Measurements from ENCODE around the gene CYB5RL. TPM values are rescaled to one million over a fixed set of nuclear protein-coding genes. Genes with fewer than 3 reads are reported as not detected.

CYB5RL gene
- total RNA-seq, 1 donor from 2014 or later = 4.8 TPM

DNA sequence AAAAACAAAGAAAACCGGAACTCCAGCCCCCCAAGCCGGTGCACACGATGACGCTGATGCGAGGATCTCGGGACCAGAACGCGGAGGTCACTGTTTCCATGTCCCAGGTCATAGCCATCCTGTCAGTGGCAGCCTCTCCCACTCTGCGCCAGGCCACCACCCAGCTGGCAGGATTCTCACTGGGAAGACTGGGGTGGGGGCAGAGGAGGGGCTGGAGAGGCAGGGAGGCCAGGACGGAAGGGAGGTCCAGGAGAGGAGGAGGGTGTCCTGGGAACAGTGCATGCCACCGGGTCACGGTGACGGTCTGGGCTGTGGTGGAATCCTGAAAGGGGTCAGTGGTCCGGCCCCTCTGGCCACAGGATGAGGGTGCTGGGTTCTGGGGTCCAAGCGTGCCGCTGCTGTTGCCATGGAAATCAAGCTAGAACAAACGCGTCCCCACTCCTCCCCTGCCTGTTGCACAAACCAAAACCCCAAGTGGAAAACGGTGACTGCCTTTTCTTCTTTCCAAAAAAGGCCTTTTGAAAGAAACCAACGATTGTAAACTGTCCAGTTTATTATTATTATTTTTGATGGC, 26.2 kb upstream of the CYB5RL start:
- no peak for DNase-seq

DNA sequence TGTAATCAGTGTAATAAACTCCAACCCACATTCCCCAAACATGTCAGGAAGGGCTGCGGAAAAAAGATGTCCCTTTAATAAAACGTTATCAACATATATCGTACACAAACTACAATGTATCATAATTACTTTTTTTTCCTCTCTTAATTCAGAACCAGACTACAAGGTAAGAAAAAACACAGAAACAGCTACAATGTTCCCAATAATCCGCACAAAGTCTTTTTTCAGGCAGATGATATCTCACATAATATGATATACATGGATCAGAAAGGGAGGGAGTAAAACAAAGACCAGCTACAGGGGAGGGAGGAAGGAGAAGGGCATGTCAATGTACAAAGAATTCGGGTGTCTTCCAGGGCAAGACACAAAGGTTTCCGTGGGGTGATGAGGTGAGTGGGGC, 25.5 kb upstream of the CYB5RL start:
- DNase-seq = no peak

DNA sequence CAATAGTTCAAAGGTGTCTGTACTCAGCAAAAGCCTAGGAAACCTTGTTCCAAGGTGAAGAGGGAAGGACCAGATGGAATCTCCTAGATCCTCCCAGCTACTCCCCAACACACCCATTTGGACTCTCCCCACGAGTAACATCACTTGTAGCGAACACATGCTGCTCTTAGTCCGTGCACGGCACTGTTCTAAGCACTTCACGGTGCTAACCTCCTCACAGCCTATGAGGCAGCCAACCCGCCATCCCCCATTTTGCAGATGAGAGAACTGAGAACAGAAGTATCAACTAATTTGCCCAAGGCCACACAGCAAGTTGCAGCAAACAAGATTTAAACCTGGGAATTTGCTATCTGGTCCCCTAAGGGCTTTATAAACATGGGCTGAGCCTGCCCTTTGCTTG, 24.4 kb upstream of the CYB5RL start:
- DNase-seq = no peak

DNA sequence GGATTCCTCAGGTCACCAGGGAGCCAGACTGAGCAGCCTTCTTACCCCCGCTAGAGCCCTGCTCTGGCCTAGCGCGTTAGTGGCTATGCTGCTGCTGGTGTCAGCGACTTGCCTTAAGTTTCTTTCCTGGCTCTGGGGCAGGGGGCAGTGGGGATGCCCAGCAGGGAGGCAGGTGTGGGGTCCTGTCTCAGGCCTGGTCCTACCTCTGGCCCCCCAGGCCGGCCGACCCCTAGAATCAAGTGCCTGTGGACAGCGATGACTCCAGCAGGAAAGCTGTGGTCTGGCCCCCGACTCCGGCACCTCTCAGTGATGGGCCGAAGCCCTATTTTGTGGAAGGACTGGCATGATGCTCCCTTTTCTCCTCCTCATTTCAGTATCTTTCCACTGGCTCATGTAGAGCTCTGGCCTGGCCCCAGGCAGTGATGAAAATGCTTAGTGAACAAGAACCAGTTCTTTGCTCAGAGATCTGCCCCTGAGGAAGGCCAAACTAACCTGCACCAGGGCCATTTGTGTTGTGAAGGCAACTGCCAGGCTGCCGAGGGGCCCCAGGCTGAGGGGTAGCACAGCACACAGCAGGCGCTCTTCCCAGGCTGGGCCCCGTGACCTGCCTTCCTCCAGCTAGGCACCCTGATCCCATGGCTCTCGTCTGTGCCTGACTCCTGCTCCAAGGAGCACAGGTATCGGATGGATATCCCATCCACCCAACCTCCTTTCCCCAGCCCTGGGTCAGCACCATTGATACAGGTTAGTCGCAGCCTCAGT, 23.8 kb upstream of the CYB5RL start:
- no peak for DNase-seq

DNA sequence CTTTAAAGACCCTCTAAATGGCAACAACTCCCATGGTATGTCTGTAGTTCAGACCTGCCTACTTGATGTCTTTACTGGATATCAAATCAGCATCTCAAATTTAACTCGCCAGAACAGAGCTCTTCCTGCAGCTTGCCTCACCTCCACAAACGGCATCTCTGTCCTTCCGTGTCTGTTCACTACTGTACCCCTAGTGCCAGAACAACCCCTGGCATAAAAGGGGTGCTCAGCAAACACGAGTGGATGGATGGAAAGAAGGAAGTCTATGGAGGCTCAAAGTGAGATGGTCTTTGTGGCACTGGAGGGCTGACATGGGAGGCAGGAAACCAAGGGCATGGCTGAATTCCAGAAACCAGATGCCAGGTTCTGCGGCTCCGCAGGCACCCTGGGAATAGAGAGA, 22.9 kb upstream of the CYB5RL start:
- no peak for DNase-seq

DNA sequence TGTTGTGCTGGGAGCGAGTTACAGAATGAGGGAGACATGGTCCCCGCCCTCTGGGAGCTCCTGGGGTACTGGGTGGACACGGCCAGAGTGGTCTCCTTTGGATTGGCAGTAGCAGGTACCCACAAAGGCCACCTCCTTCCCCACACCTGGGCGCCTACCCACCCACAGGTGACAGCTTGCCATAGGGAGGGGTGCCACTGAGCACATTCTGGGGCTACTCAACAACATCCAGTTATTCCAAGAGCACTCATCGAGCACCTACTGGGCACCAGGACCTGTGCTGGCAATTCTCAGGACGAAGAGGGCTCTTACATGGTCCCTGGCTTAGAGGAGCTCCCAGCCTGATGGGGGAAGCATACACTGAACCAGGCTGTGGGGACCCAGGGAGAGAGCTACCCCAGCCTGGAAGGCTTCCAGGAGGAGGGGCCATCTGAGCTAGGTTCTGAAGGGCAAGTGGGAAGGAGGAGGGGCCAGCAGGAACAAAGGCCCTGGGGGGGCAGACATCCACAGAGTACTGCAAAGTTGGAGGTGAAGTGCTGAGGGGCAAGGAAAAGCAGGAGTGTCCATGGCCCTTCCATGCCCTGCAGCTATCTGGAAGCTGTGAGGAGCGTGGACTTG, 22.1 kb upstream of the CYB5RL start:
- DNase-seq = no peak

DNA sequence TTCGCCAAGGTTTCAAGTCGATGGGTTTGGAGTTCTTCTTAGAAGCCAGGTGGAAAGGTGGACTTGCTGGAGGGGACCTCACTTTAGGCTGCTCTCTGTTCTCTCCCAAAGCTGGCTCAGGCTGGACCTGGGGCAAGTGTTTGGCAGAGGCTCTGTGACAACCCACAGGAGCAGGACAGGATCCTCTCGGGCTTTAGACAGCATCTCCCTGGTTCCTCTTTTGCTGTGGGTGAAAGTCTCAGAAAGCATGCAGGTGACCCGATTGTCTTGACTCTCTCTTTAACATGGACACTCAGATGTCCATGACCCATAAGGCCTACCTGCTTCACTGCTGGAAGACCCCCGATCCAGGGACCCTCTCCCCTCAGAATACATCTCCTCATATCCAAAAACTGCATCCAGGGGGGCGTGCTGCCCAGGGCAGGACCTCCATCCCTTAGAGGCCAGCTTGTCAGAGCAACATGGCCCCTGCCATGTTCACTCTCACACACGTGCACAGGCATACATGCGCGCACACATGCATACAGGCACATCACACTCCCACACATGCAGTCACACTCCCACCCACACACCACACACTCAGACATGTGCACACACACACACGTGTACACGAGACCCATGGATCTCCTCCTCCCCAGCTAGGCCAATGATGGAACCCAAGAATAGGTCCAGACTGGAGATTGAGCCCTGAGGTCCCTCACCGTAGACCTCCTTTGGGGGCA, 21.4 kb upstream of the CYB5RL start:
- no peak for DNase-seq

DNA sequence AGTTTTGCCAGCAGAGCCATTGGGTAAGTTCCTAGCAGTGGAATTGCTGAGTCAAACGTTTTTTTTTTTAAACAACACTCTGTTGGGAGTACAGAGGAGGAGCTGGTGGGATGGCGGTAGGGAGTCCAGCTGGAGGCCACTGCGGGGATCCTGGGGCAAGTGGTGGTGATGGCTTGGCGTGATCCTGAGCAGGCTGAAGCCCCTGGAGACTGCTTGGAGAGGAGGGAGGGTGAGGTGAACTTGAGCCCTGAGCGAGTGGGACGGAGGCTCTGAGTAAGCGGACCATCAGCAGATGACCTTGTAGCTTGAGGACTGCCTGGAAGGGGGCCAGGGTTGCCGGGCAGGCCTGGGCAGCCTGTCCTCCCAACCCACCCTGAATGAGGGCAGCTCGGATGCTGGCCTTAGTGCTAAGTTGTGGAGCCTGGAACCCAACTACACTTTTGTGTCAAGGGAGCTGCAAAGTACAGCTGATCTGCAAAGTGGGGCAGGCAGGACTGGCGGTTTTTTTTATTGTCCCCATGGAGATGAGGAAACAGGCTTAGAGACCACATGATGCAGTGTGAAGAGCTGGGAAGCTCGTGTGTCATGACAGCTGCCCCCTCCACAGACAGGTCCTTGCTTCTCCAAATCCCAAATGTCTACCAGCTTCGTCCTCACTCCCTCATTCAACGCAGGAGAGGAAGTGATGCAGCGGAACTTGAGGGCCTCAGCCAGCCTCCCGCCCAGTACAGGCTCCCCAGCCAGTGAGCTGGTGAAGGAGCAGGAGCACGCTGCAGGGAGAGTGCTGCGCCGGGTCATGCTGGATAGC, 20.4 kb upstream of the CYB5RL start:
- DNase-seq = peak; percentile 42

DNA sequence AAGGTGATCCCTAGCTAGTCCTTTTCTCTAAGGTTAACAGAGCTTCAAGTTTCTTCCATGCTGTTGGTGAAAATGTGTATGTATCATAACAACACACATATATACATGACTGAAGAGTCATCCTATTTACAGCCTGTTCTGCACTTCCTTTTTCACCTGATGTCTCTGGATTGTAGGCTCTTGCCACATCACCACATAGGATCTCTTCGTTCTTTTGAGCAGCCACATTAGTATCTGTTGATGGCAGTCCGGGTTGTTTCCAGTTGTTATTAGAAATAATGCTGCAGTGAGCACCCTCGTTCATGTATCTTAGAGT, 19.8 kb upstream of the CYB5RL start:
- no peak for DNase-seq

DNA sequence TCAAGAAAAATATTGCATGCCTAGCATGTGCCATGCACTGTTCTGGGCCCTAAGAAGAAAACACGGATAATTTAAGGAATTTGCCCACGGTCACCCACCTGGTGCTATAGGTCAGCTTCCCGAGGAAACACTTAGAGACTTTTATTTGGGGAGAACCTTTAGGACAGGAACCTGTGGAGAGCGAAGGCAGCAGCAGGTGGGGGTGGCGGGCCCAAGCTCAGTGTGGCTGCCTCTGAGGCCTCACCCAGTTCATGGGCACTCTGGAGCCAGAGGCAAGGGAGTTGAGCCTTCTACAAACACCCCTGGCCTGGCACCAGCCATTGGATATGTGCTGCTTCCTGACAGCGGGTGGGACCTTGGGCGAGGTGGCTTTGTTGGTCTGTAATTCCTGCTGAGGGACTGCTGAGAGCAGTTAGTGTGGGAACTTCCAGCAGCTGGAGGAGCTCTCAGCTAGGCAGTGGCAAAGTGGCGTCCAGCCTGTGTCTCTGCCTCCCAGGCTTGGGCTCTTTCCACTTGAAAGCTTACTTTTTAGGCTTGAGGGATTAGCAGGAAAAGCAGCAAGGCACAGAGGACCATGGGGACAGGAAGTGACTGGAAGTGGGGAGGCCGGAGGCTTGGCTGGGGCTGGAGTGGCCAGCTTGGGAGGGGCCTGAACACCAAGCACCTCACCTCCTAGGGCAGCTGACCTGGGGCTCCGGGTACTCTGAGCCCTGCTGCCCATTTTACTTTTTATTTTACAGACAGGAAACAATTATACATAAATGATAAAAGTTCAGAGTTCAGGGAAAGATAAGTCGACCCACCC, 19.3 kb upstream of the CYB5RL start:
- DNase-seq = peak; percentile 23

DNA sequence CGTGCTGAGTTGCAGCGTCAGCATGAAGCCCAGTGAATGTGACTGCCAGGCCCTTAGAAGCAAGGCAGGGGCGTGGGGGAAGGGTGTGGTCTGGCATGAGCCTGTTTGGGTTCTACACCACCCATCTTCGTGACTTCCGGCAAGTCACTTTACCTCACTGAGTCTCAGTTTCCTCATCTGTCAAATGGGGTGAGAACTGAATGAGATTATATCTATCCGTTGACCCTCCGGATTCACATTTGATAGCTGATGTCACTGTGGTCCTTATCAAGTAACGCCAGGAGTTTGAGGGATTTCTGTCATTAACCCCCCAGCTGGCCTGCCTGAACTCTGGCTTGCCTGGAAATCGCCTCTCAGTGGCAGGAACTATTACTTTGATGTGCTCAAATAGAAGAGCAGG, 15.7 kb upstream of the CYB5RL start:
- DNase-seq = no peak

DNA sequence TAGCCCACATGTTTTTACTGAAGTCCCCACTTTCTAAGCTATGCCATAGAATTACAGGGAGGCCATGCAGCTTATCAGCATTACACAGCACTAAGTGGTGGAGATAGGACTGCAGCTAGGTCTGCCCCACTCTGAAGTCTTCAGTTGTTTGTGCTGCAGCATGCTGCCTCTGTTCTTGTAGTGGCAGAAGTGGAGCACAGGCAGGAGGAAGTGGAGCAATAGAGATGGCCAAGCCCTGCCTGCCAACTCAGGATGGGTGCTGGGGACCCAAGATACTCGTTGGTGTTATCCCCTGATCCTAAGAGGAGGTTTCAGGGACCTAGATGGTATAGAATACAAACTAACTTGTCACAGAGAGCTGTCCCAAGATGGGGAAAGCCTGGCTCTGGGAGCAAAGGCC, 13.0 kb upstream of the CYB5RL start:
- no peak for DNase-seq

DNA sequence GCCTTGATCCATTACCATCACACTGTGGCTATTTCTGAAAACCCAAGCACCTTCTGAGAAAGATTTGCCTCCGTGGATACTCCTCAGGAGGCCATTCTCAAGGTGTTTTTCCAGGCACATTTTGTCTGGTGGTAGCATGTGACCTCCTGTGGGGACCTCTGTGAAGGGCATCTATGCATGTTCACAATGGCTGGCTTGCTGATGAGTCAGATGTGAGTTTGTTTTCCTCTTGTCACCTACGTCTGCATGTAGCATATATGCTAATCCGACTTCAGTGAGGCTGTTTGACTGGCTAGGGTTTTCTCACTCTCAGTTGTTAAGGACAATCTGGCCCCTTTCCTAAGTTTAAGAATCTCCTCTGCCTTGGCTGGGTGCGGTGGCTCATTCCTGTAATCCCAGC, 8.1 kb upstream of the CYB5RL start:
- DNase-seq = peak; percentile 48

DNA sequence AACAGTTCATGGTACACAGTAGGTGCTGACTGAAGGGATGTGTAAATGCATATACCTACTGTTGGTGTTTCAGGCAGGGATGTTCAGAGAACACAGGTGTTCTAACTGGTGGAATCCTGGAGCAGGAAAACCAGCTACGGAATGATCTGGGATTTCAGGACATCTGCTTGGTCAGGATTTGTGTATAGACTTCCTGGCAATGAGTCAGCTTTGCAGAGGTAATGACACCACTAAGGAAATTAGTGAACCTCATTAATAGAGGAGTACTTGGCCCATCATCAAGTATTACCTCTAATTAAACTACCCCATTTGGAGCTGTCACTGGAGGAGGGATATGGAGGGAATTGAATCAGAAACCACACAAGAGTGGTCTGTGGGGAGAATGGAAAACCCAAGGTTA, 7.5 kb upstream of the CYB5RL start:
- peak; percentile 53 for DNase-seq

DNA sequence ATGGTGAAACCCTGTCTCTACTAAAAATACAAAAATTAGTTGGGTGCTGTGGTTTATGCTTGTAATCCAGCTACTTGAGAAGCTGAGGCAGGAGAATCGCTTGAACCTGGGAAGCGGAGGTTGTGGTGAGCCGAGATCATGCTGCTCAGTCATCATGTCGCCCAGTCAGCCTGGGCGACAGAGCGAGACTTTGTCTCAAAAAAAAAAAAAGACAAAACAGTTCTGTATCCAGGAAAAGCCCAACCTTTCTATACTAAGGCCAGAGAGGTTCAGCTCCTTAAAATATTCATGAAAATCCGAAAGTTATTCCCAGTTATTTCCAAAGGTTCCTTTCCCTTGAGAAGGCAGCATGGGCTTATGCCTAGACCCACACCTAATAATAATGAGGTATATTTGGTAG, 4.4 kb upstream of the CYB5RL start:
- DNase-seq = no peak

DNA sequence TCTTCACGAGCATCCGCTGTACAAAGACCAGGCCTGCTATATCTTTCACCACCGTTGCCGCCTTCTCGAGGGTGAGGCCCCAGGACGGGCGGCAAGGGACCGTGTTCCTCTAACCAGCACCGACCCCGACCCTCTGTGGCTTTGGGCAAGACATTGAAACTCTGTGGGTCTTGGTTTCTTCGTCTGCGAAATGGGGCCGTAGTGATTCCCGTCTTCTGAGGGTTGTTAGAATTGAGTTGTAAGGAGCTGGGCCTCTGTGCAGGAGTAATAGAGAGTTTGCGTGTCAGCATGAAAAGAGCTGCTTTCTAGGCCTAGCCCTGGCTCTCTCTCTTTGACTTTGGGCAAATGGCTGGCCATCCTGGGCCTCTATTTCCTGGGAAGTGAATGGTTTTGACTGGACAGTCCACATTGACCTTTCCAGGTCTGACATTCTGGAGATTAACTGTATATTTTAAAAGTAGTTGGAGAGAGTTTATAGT, 728 bp upstream of the CYB5RL start:
- DNase-seq = peak; percentile 26

DNA sequence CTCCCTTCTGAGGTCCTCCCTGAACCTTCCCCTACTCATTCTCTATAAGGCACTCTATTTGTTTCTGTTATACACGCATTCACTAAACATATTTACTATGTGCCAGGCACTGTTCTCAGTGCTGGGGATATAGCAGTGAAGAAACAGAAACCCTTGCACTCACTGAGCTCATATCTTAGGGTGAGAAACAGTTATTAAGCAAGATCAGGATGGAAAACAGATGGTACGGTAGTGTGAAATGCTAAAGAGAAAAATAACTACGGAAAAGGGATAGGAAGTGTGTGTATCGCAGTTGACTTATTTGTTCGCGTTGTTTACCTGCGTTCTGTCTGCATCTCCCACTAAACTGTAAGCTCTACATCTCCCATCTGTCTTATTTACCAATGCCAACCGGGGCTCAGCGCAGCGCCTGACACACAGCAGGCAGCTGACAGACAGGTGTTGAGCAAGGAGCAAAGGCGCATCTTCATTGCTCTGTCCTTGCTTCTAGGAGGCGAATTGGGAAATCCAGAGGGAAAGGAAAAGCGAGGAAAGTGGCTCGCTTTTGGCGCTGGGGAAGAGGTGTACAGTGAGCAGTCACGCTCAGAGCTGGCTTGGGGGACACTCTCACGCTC, 572 bp downstream of the CYB5RL start:
- DNase-seq = no peak

DNA sequence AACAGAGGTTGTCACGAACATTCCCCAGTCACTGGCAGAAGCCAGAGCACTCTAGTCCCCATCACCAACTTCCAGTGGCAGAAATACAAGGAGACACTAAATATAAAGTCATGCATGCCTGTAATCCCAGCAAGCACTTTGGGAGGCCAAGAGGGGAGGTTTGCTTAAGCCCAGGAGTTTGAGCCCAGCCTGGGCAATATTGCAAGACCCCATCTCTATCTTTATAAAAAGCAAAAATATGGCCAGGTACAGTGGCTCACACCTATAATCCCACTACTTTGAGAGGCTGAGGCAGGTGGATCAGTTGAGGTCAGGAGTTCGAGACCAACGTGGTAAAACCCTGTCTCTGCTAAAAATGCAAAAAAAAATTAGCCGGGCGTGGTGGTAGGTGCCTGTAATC, 6.4 kb downstream of the CYB5RL start:
- DNase-seq = no peak

DNA sequence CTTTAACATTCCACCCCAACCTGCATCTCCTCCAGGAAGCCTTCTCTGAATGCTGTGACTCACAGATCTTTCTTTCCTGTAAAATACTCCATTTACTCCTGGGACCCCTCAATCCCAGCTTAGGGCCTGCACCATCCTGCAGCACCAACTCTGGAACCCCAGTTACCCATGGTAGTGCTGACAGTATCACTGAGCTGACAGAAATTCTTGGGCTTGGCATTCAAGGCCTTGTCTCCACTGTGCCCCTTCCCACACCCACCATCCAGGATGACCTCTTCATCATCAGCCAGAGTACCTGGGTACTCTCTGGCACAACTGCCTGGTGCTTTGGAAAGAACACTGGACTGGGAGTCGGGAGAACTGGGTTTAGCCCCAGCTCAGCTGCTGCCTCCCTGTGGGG, 8.3 kb downstream of the CYB5RL start:
- DNase-seq = no peak

DNA sequence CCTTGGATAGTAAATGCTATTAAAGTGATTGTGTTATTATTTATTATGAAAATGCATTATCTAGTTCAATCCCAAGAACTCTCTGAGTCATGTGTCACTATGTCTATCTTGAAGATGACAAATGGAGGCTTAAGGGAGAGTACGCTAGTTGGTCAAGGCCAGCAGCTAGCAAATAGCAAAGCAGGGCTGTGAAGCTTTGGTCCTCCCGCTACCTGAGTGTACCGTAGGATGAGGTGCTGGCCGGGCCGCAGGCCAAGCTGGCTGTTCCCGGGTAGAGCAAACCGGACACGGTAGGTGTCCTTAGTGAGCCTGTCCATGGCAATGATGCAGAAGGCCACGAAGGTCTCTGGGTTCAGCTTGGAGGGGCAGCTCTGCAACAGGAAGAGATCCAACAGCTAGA, 9.3 kb downstream of the CYB5RL start:
- DNase-seq = no peak

DNA sequence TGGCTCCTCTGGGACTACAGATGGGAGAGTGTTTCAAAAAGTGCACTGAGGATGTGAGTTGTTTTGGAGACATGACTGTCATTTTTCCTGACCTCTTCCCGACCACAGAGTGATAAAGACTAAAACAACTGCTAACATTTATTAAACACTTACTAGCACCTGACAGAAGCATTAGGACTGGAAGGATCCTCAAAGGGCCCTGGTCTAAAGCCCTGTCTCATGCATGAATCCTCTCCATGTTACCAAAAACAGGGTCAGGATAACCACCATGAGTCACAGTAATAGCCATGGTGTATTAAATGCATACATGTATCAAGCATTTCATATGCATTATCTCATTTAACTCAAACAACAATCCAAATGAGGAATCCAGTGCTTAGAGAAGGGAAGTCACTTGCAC, 11.5 kb downstream of the CYB5RL start:
- no peak for DNase-seq

DNA sequence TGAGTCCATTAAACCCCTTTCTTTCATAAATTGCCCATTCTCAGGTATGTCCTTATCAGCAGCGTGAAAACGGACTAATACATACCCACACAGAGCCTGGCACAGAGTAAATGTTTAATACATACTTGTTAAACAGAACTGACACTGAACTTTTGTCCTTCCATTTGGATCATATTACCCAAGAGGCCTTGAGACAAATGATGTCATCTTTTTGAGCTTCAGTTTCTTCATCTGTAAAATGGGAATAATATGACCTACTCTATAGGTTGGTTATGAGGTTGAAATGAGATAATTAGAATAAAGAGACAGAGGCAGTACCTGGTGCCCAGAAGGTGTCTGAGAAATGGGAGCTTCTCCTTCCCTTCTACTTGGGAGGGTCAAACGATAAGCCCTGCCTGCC, 13.8 kb downstream of the CYB5RL start:
- DNase-seq = no peak

Data from dermis blood vessel endothelial cell (primary cell).